KMS-11 (cell line): ENCODE results near the gene SPAG9.
A peak's percentile ranks its signal among the peaks of the same experiment; 100 is the strongest.

ENCODE experiments used
- H2AFZ ChIP-seq: fragments of 200-600 bp; sonication (generic); 2 replicates; pipeline ENCODE4 v1.6.1; 2016; ENCODE audit warnings: antibody characterized with exemption, mixed run types, low read depth
- H3K27ac ChIP-seq: fragments of 200-600 bp; sonication (generic); 2 replicates; pipeline ENCODE4 v1.6.1; 2016; ENCODE audit warnings: mild to moderate bottlenecking, mixed run types
- H3K27me3 ChIP-seq: fragments of 200-600 bp; sonication (generic); 2 replicates; pipeline ENCODE4 v1.6.1; 2017; ENCODE audit warnings: mild to moderate bottlenecking, low read depth, mixed run types, moderate library complexity; ENCODE audit not compliant: insufficient read depth
- H3K36me3 ChIP-seq: fragments of 200-600 bp; sonication (generic); 2 replicates; pipeline ENCODE4 v1.6.1; 2017; ENCODE audit warnings: mild to moderate bottlenecking, mixed run types; ENCODE audit not compliant: insufficient read depth
- H3K4me1 ChIP-seq: fragments of 200-600 bp; sonication (generic); 2 replicates; pipeline ENCODE4 v1.6.1; 2016; ENCODE audit warnings: mild to moderate bottlenecking, low read depth, mixed run types; ENCODE audit not compliant: poor library complexity, severe bottlenecking
- H3K4me2 ChIP-seq: fragments of 200-600 bp; sonication (generic); 2 replicates; pipeline ENCODE4 v1.7.0; 2016; ENCODE audit warnings: mild to moderate bottlenecking, mixed run types
- H3K4me3 ChIP-seq: fragments of 200-600 bp; sonication (generic); IDR thresholded peaks from 2 replicates; pipeline ENCODE4 v1.6.1; 2017; ENCODE audit warnings: low read depth, low read length, mixed read lengths; ENCODE audit not compliant: insufficient read depth
- H3K79me2 ChIP-seq: fragments of 200-600 bp; sonication (generic); 2 replicates; pipeline ENCODE4 v1.6.1; 2016; ENCODE audit warnings: low read depth, mixed run types; ENCODE audit not compliant: insufficient read depth
- H3K9ac ChIP-seq: fragments of 200-600 bp; sonication (generic); 2 replicates; pipeline ENCODE4 v1.6.1; 2016; ENCODE audit warnings: mild to moderate bottlenecking, mixed run types
- H4K20me1 ChIP-seq: fragments of 200-600 bp; sonication (generic); 2 replicates; pipeline ENCODE4 v1.6.1; 2016; ENCODE audit warnings: mild to moderate bottlenecking, mixed run types; ENCODE audit not compliant: insufficient read depth
- CTCF ChIP-seq: fragments of 200-600 bp; sonication (generic); conservative IDR thresholded peaks from 2 replicates; pipeline ENCODE4 v1.6.1; 2017; ENCODE audit warnings: low read depth, mild to moderate bottlenecking, antibody characterized with exemption, low read length, moderate library complexity, mixed read lengths

SPAG9 gene

GRCh38 chr17:51000835-51001638, 119.6 kb downstream of the SPAG9 start:
- H3K9ac ChIP-seq, result no peak overlapping the region
- H3K27me3 ChIP-seq, result no peaks in the 10 kb centered on the region
- H2AFZ ChIP-seq, result no peak overlapping the region
- H3K4me1 ChIP-seq, result peaks cover 4% of the 10 kb centered on the region
- no peaks in the 10 kb centered on the region for H3K79me2 ChIP-seq
- no peak overlapping the region for H3K27ac ChIP-seq
- no peak overlapping the region for H3K4me2 ChIP-seq
- peak; percentile 78 for TF ChIP-seq CTCF
- no peak overlapping the region for H3K4me3 ChIP-seq
- H3K36me3 ChIP-seq, result no peaks in the 10 kb centered on the region
- H4K20me1 ChIP-seq, result no peaks in the 10 kb centered on the region

GRCh38 chr17:50995668-50996067, 125.0 kb downstream of the SPAG9 start:
- Histone ChIP-seq H4K20me1 (no peaks in the 10 kb centered on the region), H3K79me2 (no peaks in the 10 kb centered on the region), H3K27me3 (no peaks in the 10 kb centered on the region), H3K9ac (no peak overlapping the region), H3K27ac (no peak overlapping the region), H3K4me1 (no peaks in the 10 kb centered on the region), H3K36me3 (no peaks in the 10 kb centered on the region; the same call in 1 of the 2 replicates), H2AFZ (no peak overlapping the region), H3K4me2 (no peak overlapping the region), H3K4me3 (no peak overlapping the region)
- no peak for TF ChIP-seq CTCF

- no peaks in the 10 kb centered on the region for H4K20me1 ChIP-seq
- H3K27ac ChIP-seq, result no peak overlapping the region
- H2AFZ ChIP-seq, result no peak overlapping the region
- TF ChIP-seq CTCF, result no peak
- H3K27me3 ChIP-seq, result no peaks in the 10 kb centered on the region
- no peak overlapping the region for H3K4me2 ChIP-seq
- H3K4me3 ChIP-seq, result no peak overlapping the region
- no peaks in the 10 kb centered on the region for H3K79me2 ChIP-seq
- H3K36me3 ChIP-seq, result no peaks in the 10 kb centered on the region; the same call in 1 of the 2 replicates
- H3K9ac ChIP-seq, result no peak overlapping the region
- H3K4me1 ChIP-seq, result no peaks in the 10 kb centered on the region
Observed at GRCh38 chr17:50993544-50993943, 127.1 kb downstream of the SPAG9 start.

- Histone ChIP-seq H2AFZ (no peak overlapping the region), H3K27me3 (no peaks in the 10 kb centered on the region), H3K79me2 (no peaks in the 10 kb centered on the region), H3K36me3 (no peaks in the 10 kb centered on the region; the same call in 1 of the 2 replicates), H3K4me1 (no peaks in the 10 kb centered on the region), H3K9ac (no peak overlapping the region), H3K4me3 (no peak overlapping the region), H3K27ac (no peak overlapping the region), H4K20me1 (no peaks in the 10 kb centered on the region), H3K4me2 (no peak overlapping the region)
- no peak for TF ChIP-seq CTCF
Observed at GRCh38 chr17:50989149-50989548, 131.5 kb downstream of the SPAG9 start.
